Osteoblast (primary cell): Measurements from ENCODE around the gene GANAB. TPM values are rescaled to one million over a fixed set of nuclear protein-coding genes. Genes with fewer than 3 reads are reported as not detected.
A peak's percentile ranks its signal among the peaks of the same experiment; 100 is the strongest.

ENCODE experiments used
- DNase-seq: peaks from one replicate; pipeline ENCODE4 v3.0.0; 2011; ENCODE audit warnings: low spot score, mixed read lengths; ENCODE audit not compliant: insufficient read length; ENCODE audit errors: missing footprints
- H2AFZ ChIP-seq: 2 replicates; pipeline ENCODE4 v1.6.0; 2011; ENCODE audit warnings: mild to moderate bottlenecking, low read length
- H3K27ac ChIP-seq: 2 replicates; pipeline ENCODE4 v1.5.1; 2011; ENCODE audit warnings: mild to moderate bottlenecking, low read depth, low read length, moderate library complexity
- H3K27me3 ChIP-seq: 2 replicates; pipeline ENCODE4 v1.6.0; 2012; ENCODE audit warnings: mild to moderate bottlenecking, control low read depth, inconsistent platforms, low read length, moderate library complexity; ENCODE audit not compliant: insufficient read depth
- H3K36me3 ChIP-seq: 2 replicates; pipeline ENCODE4 v1.5.1; 2011; ENCODE audit warnings: mild to moderate bottlenecking, low read length, control low read depth, moderate library complexity; ENCODE audit not compliant: insufficient read depth
- H3K4me1 ChIP-seq: 2 replicates; pipeline ENCODE4 v1.5.1; 2011; ENCODE audit warnings: mild to moderate bottlenecking, low read length, control low read depth, moderate library complexity; ENCODE audit not compliant: insufficient read depth
- H3K4me2 ChIP-seq: 2 replicates; pipeline ENCODE4 v1.6.0; 2011; ENCODE audit warnings: mild to moderate bottlenecking, low read length; ENCODE audit not compliant: insufficient read depth
- H3K4me3 ChIP-seq: fragments of 200-600 bp; sonication (generic); 3 replicates; pipeline ENCODE4 v1.5.1; 2012; ENCODE audit warnings: mild to moderate bottlenecking, low read length, inconsistent platforms; ENCODE audit not compliant: insufficient read depth
- H3K79me2 ChIP-seq: 2 replicates; pipeline ENCODE4 v1.6.0; 2012; ENCODE audit warnings: mild to moderate bottlenecking, low read length, control low read depth, inconsistent platforms; ENCODE audit not compliant: insufficient read depth
- H3K9me3 ChIP-seq: 2 replicates; pipeline ENCODE4 v1.5.1; 2011; ENCODE audit warnings: low read depth, low read length, control low read depth
- H4K20me1 ChIP-seq: 2 replicates; pipeline ENCODE4 v1.6.0; 2012; ENCODE audit warnings: mild to moderate bottlenecking, low read length, control low read depth; ENCODE audit not compliant: insufficient read depth
- total RNA-seq: library from RNA; depleted of rRNA; stranded (reverse); fragments of >200 nt; gene quantifications from 2 replicates; pipeline ENCODE4 v1.2.3, GENCODE V29; 2012
- TF ChIP-seq, protein P1 (sequence below): IDR thresholded peaks from 2 replicates; pipeline ENCODE4 v1.5.1; 2011; ENCODE audit warnings: mild to moderate bottlenecking, low read depth, low read length, moderate library complexity; ENCODE audit errors: extremely low read depth

GANAB gene
- total RNA-seq, 1 donor, result 242 TPM

DNA sequence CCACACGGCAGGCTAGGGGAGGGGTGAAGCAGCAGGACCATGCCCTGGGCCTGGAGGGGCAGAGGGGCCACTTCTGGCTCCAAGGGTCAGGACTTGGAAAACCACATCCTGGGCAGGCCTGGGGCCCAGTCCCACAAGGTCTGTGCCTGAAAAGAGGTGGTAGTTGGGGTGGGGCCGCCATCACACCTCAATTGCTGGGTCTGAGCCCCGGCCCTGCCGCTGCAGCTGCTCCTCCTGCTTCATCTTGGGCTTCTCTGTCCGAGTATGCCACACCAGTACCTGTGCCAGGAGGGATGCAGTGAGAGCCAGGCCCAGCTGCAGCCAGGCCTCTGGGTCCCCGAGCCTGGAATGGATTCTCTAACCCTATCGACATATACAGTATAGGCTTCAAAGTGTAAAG lies 30.9 kb downstream of the GANAB start:
- H3K36me3 ChIP-seq, result peaks cover 21% of the 10 kb centered on the region
- H4K20me1 ChIP-seq, result no peaks in the 10 kb centered on the region
- no peaks in the 10 kb centered on the region for H3K9me3 ChIP-seq
- H3K4me3 ChIP-seq, result no peak overlapping the region
- H3K27ac ChIP-seq, result no peak overlapping the region
- no peaks in the 10 kb centered on the region for H3K27me3 ChIP-seq
- TF ChIP-seq, protein P1, sequence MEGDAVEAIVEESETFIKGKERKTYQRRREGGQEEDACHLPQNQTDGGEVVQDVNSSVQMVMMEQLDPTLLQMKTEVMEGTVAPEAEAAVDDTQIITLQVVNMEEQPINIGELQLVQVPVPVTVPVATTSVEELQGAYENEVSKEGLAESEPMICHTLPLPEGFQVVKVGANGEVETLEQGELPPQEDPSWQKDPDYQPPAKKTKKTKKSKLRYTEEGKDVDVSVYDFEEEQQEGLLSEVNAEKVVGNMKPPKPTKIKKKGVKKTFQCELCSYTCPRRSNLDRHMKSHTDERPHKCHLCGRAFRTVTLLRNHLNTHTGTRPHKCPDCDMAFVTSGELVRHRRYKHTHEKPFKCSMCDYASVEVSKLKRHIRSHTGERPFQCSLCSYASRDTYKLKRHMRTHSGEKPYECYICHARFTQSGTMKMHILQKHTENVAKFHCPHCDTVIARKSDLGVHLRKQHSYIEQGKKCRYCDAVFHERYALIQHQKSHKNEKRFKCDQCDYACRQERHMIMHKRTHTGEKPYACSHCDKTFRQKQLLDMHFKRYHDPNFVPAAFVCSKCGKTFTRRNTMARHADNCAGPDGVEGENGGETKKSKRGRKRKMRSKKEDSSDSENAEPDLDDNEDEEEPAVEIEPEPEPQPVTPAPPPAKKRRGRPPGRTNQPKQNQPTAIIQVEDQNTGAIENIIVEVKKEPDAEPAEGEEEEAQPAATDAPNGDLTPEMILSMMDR, result no peak
- H2AFZ ChIP-seq, result no peak overlapping the region
- peaks cover 19% of the 10 kb centered on the region for H3K79me2 ChIP-seq
- no peak for DNase-seq
- no peak overlapping the region for H3K4me2 ChIP-seq
- H3K4me1 ChIP-seq, result peaks cover 12% of the 10 kb centered on the region

DNA sequence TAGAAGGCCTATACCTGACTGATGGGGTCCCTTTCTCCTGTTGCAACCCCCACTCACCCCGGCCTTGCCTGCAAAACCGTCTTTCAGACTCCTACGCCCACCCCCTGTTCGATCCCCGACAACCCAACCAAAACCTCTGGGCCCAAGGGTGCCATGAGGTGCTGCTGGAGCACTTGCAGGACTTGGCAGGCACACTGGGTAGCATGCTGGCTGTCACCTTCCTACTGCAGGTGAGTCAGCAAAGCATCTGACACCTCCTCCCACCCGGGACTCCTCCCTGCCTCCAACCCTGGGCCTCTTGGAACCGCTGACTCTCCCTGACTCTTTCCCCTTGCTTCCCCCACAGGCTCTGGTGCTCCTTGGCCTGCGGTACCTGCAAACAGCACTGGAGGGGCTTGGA lies 32.1 kb downstream of the GANAB start:
- H3K9me3 ChIP-seq, result no peaks in the 10 kb centered on the region
- H2AFZ ChIP-seq, result no peak overlapping the region
- H3K27ac ChIP-seq, result no peak overlapping the region
- H3K4me2 ChIP-seq, result no peak overlapping the region
- H3K36me3 ChIP-seq, result peaks cover 26% of the 10 kb centered on the region
- H3K4me3 ChIP-seq, result no peak overlapping the region
- peak; percentile 71 for DNase-seq
- peaks cover 15% of the 10 kb centered on the region for H3K79me2 ChIP-seq
- no peaks in the 10 kb centered on the region for H3K27me3 ChIP-seq
- TF ChIP-seq, protein P1, result no peak
- H4K20me1 ChIP-seq, result peaks cover 2% of the 10 kb centered on the region
- peaks cover 11% of the 10 kb centered on the region for H3K4me1 ChIP-seq

DNA sequence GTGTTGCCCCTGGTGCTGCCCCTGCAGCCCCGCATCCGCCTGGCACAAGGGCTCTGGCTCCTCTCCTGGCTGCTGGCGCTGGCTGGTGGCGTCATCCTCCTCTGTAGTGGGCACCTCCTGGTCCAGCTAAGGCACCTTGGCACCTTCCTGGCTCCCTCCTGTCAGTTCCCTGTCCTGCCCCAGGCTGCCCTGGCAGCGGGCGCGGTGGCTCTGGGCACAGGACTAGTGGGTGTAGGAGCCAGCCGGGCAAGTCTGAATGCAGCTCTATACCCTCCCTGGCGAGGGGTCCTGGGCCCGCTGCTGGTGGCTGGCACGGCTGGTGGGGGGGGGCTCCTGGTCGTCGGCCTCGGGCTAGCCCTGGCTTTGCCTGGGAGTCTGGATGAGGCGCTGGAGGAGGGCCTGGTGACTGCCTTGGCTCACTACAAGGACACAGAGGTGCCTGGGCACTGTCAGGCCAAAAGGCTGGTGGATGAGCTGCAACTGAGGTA lies 33.1 kb downstream of the GANAB start:
- H2AFZ ChIP-seq, result peak overlapping the region; percentile 51
- H3K4me3 ChIP-seq, result peak overlapping the region; percentile 92
- peaks cover 29% of the 10 kb centered on the region for H3K36me3 ChIP-seq

More for the DNA sequence above, 33.1 kb downstream of the GANAB start:
- Histone ChIP-seq H3K4me1 (peaks cover 11% of the 10 kb centered on the region), H3K27me3 (no peaks in the 10 kb centered on the region), H3K4me2 (peak overlapping the region; percentile 98), H3K27ac (peak overlapping the region; percentile 45), H3K79me2 (peaks cover 11% of the 10 kb centered on the region), H4K20me1 (peaks cover 2% of the 10 kb centered on the region), H3K9me3 (no peaks in the 10 kb centered on the region)
- DNase-seq, result peak; percentile 85
- TF ChIP-seq, protein P1, result no peak
